VCaP (cell line): ENCODE measurements around the gene LRIF1.

ENCODE experiments used
- H3K27ac ChIP-seq: fragments of 450-650 bp; 2 replicates; pipeline ENCODE4 v1.5.1; 2017
- TF ChIP-seq, protein P1 (sequence below): fragments of 450-650 bp; conservative IDR thresholded peaks from 2 replicates; pipeline ENCODE4 v1.5.1; 2017; ENCODE audit warnings: mild to moderate bottlenecking, moderate library complexity

Gene LRIF1

GRCh38 chr1:110961902-110962301 is 1.8 kb downstream of the LRIF1 start:
- TF ChIP-seq, protein P1, sequence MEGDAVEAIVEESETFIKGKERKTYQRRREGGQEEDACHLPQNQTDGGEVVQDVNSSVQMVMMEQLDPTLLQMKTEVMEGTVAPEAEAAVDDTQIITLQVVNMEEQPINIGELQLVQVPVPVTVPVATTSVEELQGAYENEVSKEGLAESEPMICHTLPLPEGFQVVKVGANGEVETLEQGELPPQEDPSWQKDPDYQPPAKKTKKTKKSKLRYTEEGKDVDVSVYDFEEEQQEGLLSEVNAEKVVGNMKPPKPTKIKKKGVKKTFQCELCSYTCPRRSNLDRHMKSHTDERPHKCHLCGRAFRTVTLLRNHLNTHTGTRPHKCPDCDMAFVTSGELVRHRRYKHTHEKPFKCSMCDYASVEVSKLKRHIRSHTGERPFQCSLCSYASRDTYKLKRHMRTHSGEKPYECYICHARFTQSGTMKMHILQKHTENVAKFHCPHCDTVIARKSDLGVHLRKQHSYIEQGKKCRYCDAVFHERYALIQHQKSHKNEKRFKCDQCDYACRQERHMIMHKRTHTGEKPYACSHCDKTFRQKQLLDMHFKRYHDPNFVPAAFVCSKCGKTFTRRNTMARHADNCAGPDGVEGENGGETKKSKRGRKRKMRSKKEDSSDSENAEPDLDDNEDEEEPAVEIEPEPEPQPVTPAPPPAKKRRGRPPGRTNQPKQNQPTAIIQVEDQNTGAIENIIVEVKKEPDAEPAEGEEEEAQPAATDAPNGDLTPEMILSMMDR = no peak
- no peak overlapping the region for H3K27ac ChIP-seq

- TF ChIP-seq, protein P1 = no peak
- no peak overlapping the region for H3K27ac ChIP-seq
Observed at GRCh38 chr1:110960777-110961420, 2.8 kb downstream of the LRIF1 start.

DNA sequence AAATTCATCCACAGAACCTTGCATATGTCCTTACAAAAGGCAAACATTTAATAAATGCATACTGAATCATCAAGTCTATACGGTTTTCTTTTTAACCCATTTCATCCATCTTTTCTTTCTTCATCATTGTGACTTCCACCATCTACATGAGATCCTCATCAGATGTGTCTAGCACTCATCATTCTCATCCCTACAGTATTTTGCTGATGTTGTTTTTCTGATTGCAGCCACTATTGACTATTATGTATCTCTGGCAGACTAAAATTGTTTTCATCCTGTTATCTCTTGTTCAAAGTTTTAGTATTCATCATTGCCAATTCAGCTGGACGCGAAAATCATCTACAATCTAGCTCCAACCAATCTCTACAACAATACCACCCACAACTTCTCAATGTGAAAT is 5.9 kb downstream of the LRIF1 start:
- no peak overlapping the region for H3K27ac ChIP-seq
- TF ChIP-seq, protein P1 = no peak

- H3K27ac ChIP-seq = no peak overlapping the region
- TF ChIP-seq, protein P1 = no peak
Observed at GRCh38 chr1:110956586-110956985, 7.1 kb downstream of the LRIF1 start.

GRCh38 chr1:110953031-110953430 is 10.7 kb downstream of the LRIF1 start:
- H3K27ac ChIP-seq = no peak overlapping the region
- TF ChIP-seq, protein P1 = no peak

GRCh38 chr1:110952031-110952430 is 11.7 kb downstream of the LRIF1 start:
- H3K27ac ChIP-seq = no peak overlapping the region
- TF ChIP-seq, protein P1 = no peak

DNA sequence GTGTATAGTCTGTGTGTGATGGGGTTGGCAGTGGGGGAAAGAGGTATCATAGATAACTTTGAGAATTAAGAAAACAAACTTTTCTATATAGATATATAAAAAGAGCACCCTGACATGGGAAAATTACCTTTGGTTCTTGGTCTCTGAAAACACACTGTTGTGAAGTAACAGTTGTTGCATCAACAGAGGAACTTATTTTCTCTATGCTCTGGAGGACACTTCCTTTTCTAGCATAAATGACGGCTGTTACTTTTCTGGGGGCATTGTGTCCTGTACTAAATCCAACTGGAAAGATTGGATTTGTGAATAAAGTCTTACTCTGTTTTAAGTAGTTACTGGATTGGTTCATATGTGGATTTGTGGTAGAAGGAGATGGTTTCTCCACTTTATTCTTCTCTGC is 12.6 kb downstream of the LRIF1 start:
- H3K27ac ChIP-seq = no peak overlapping the region
- TF ChIP-seq, protein P1 = no peak
